Neural crest cell (in vitro differentiated cells): Measurements from ENCODE around the gene ELF2. TPM values are rescaled to one million over a fixed set of nuclear protein-coding genes. Genes with fewer than 3 reads are reported as not detected.
"Not testable (repeated sequence)": the region's sequence is repeated elsewhere in the genome, so short reads cannot be mapped to it uniquely, and the experiment has no call there.

Experiments used
- DNase-seq: peaks from one replicate; pipeline ENCODE4 v3.0.0; 2021; ENCODE audit warnings: low read depth, mixed read lengths, low spot score
- H3K27ac Mint-ChIP-seq: one replicate; pipeline ENCODE4 v1.8.0; 2021; ENCODE audit warnings: mild to moderate bottlenecking, mixed read lengths; ENCODE audit not compliant: unreplicated experiment
- H3K27me3 Mint-ChIP-seq: 2 replicates; pipeline ENCODE4 v1.8.0; 2021; ENCODE audit warnings: low read depth, mild to moderate bottlenecking, mixed read lengths
- H3K36me3 Mint-ChIP-seq: 2 replicates; pipeline ENCODE4 v1.8.0; 2021; ENCODE audit warnings: low read depth, mild to moderate bottlenecking, mixed read lengths
- H3K4me1 Mint-ChIP-seq: 2 replicates; pipeline ENCODE4 v1.8.0; 2021; ENCODE audit warnings: mixed read lengths
- H3K4me3 Mint-ChIP-seq: one replicate; pipeline ENCODE4 v1.8.0; 2021; ENCODE audit warnings: mild to moderate bottlenecking, mixed read lengths
- H3K9me3 Mint-ChIP-seq: 2 replicates; pipeline ENCODE4 v1.8.0; 2021; ENCODE audit warnings: mixed read lengths
- CTCF ChIP-seq: fragments of 200-600 bp; sonication (generic); conservative IDR thresholded peaks from 2 replicates; pipeline ENCODE4 v1.5.0; 2021; ENCODE audit warnings: antibody characterized with exemption, mild to moderate bottlenecking
- total RNA-seq: library from RNA; stranded (reverse); gene quantifications from 2 replicates; pipeline ENCODE4 v1.2.1, GENCODE V29; 2021

ELF2 gene
- total RNA-seq, 1 donor from 2014 or later: 39.4 TPM

- TF ChIP-seq CTCF: peak; percentile 92
- peak; percentile 74 for DNase-seq
- Mint-ChIP-seq H3K36me3 (no peaks in the 10 kb centered on the region), H3K27ac (no peak overlapping the region), H3K4me3 (no peak overlapping the region), H3K27me3 (no peaks in the 10 kb centered on the region), H3K9me3 (no peaks in the 10 kb centered on the region), H3K4me1 (peaks cover 16% of the 10 kb centered on the region)
These were observed 146.3 kb downstream of the ELF2 start for GRCh38 chr4:139030614-139031235.

DNA sequence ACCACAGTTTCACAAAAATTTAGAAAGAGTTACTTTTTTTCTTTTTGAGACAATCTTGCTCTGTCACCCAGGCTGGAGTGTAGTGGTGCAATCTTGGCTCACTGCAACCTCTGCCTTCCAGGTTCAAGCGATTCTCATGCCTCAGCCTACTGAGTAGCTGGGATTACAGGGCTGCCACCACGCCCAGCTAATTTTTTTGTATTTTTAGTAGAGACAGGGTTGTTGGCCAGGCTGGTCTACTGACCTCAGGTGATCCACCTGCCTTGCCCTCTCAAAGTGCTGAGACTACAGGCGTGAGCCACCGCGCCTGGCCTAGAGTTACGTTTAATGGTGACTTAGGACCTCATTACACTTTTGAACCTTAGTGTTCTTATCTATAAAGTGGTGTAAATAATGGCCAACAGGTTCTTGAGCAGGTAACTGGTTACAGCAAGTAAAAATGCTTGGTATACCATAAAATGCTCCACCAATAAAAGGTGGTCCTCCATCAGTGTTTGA, 147.1 kb downstream of the ELF2 start:
- H3K4me3 Mint-ChIP-seq, H3K36me3 Mint-ChIP-seq, H3K27ac Mint-ChIP-seq, H3K9me3 Mint-ChIP-seq, H3K27me3 Mint-ChIP-seq, DNase-seq: not testable (repeated sequence)
- H3K4me1 Mint-ChIP-seq: peaks cover 16% of the 10 kb centered on the region

DNA sequence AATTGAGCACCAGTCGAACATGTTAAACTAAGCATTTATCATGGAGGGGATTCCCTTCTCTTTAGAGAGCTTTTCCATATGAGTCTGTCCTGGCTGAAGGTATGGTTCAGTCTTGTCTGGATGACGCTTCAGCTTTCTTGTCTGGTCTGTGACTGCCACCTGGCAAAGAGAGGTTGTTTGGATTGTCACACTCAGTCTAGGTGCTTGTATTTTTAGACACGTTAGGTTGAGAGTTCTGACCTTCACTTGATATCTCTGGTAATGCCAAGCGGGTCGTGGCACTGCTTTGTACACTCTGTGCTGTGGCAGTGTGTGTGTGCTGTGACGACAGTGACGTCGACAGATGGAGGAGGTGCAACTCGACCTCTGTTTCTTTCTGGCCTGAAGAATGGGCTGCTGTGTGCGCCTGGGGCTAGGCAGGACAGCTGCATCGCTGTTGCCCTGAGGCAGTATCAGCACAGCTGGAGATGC, 148.8 kb downstream of the ELF2 start:
- no peak for DNase-seq
- Mint-ChIP-seq H3K27me3 (no peaks in the 10 kb centered on the region), H3K9me3 (no peaks in the 10 kb centered on the region), H3K27ac (peak overlapping the region; percentile 46), H3K36me3 (no peaks in the 10 kb centered on the region), H3K4me3 (no peak overlapping the region), H3K4me1 (peaks cover 19% of the 10 kb centered on the region)
- TF ChIP-seq CTCF: no peak

- Mint-ChIP-seq H3K4me3 (no peak overlapping the region), H3K36me3 (no peaks in the 10 kb centered on the region), H3K4me1 (peaks cover 19% of the 10 kb centered on the region), H3K27me3 (no peaks in the 10 kb centered on the region), H3K27ac (no peak overlapping the region), H3K9me3 (no peaks in the 10 kb centered on the region)
- no peak for DNase-seq
- no peak for TF ChIP-seq CTCF
These were observed 149.2 kb downstream of the ELF2 start for GRCh38 chr4:139027776-139028175.

DNA sequence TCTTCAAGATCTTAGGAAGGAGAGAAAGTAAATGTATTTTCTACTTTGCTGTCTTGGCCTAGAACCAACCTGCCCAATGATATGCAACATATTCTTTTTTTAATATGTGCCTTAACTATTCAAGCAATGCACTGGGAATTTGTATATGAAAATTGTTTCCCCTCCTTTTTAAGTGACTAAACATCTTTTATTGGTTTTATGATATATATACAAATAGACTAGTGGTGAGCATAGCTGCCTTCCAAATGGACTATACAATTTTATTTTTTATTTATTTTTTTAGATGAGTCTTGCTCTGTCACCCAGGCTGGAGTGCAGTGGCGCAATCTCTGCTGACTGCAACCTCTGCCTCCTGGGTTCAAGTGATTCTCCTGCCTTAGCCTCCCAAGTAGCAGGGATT, 151.2 kb downstream of the ELF2 start:
- Mint-ChIP-seq H3K4me3 (no peak overlapping the region), H3K27me3 (no peaks in the 10 kb centered on the region), H3K9me3 (no peaks in the 10 kb centered on the region), H3K27ac (no peak overlapping the region), H3K36me3 (no peaks in the 10 kb centered on the region), H3K4me1 (peaks cover 18% of the 10 kb centered on the region)
- no peak for TF ChIP-seq CTCF
- DNase-seq: no peak

GRCh38 chr4:139024686-139025085, 152.3 kb downstream of the ELF2 start:
- Mint-ChIP-seq H3K27me3 (no peaks in the 10 kb centered on the region), H3K4me1 (peaks cover 24% of the 10 kb centered on the region), H3K9me3 (no peaks in the 10 kb centered on the region), H3K27ac (no peak overlapping the region), H3K36me3 (no peaks in the 10 kb centered on the region), H3K4me3 (no peak overlapping the region)
- DNase-seq: no peak
- TF ChIP-seq CTCF: no peak
